Measurements from ENCODE around the gene MZF1. TPM values are rescaled to one million over a fixed set of nuclear protein-coding genes. Genes with fewer than 3 reads are reported as not detected.

MZF1 gene
- total RNA-seq, 1 experiment from 2014 or later, result 33.0 TPM

GRCh38 chr19:58569191-58569942 lies 3.8 kb downstream of the MZF1 start:
- RAD21 ChIA-PET (ENCODE audit: low non-redundant PET in 1 of 2, low total read pairs in 2 of 2, uncharacterized antibody in 2 of 2, unreplicated experiment in 2 of 2), result no interaction called here
- Histone ChIP-seq H3K79me2 (ENCODE audit: insufficient read depth, low read length) (peaks cover 8% of the 10 kb centered on the region; the same call in 1 of the 2 replicates), H3K36me3 (ENCODE audit: control insufficient read depth in 1 of 2, insufficient read depth in 2 of 2, low read length in 2 of 2) (peaks cover 0 to 14% of the 10 kb centered on the region in 2 experiments; a peak in 1 of 4 replicates), H3K27me3 (ENCODE audit: insufficient read depth, low read length) (no peaks in the 10 kb centered on the region), H3K9ac (ENCODE audit: low read length) (no peak overlapping the region), H4K20me1 (ENCODE audit: insufficient read depth) (no peaks in the 10 kb centered on the region), H3K4me3 (replicated peaks in 1 of 2; ENCODE audit: low read depth in 1 of 2, low read length in 2 of 2) (no peak overlapping the region), H3K4me2 (ENCODE audit: low read length) (no peak overlapping the region), H3K4me1 (ENCODE audit: control insufficient read depth in 1 of 2, insufficient read depth in 2 of 2, low read length in 2 of 2) (peaks cover 9 to 16% of the 10 kb centered on the region in 2 experiments), H3K27ac (ENCODE audit: low read depth, low read length) (no peak overlapping the region), H3K9me3 (ENCODE audit: control insufficient read depth in 1 of 2, insufficient read depth in 1 of 2, low read depth in 1 of 2, low read length in 2 of 2) (no peaks in the 10 kb centered on the region), H3K9me2 (ENCODE audit: insufficient read depth) (no peaks in the 10 kb centered on the region), H2AFZ (ENCODE audit: low read depth, low read length, poor library complexity, severe bottlenecking) (no peak overlapping the region)
- intact Hi-C loops (cut with micrococcal nuclease), result no loop called here
- no TSS peak for BruUV-seq (replicated peaks)
- peak; percentile 5; the same call in 1 of the 2 replicates for TF ChIP-seq POLR2AphosphoS5 (IDR thresholded peaks at IDR 0.05; ENCODE audit: low read depth, low read length)
- TF ChIP-seq JUND (IDR thresholded peaks at IDR 0.05), result no peak
- CTCF ChIA-PET, result no interaction called here
- ATAC-seq (no peak), DNase-seq (ENCODE audit: low read depth, low spot score) (no peak)
- POLR2A ChIA-PET, result interaction anchor here (1.0 kb wide), 1 partner anchor 10 kb away, joined by 3 read pairs; no protein-coding TSS in a partner anchor

- no peaks in the 10 kb centered on the region for H4K20me1 ChIP-seq (ENCODE audit: insufficient read depth)
- intact Hi-C loops (cut with micrococcal nuclease), result no loop called here
- no peak overlapping the region for H3K9ac ChIP-seq (ENCODE audit: low read length)
- DNase-seq (ENCODE audit: low read depth, low spot score) (no peak), ATAC-seq (no peak)
- no peak overlapping the region for H3K4me2 ChIP-seq (ENCODE audit: low read length)
- peak; percentile 30; the same call in 1 of the 2 replicates for TF ChIP-seq POLR2AphosphoS5 (IDR thresholded peaks at IDR 0.05; ENCODE audit: low read depth, low read length)
- no peak for TF ChIP-seq ZBTB33 (IDR thresholded peaks at IDR 0.05; ENCODE audit: extremely low read depth, insufficient replicate concordance, low read length)
- H3K4me3 ChIP-seq (replicated peaks in 1 of 2; ENCODE audit: low read depth in 1 of 2, low read length in 2 of 2), result no peak overlapping the region
- H3K27ac ChIP-seq (ENCODE audit: low read depth, low read length), result no peak overlapping the region
- peaks cover 8% of the 10 kb centered on the region; the same call in 1 of the 2 replicates for H3K79me2 ChIP-seq (ENCODE audit: insufficient read depth, low read length)
- H3K9me2 ChIP-seq (ENCODE audit: insufficient read depth), result no peaks in the 10 kb centered on the region
- no TSS peak for BruUV-seq (replicated peaks)
- no peaks in the 10 kb centered on the region for H3K27me3 ChIP-seq (ENCODE audit: insufficient read depth, low read length)
- H3K36me3 ChIP-seq (ENCODE audit: control insufficient read depth in 1 of 2, insufficient read depth in 2 of 2, low read length in 2 of 2), result peaks cover 0 to 14% of the 10 kb centered on the region in 2 experiments; a peak in 1 of 4 replicates
- H2AFZ ChIP-seq (ENCODE audit: low read depth, low read length, poor library complexity, severe bottlenecking), result no peak overlapping the region
- ChIA-PET CTCF (no interaction called here), RAD21 (ENCODE audit: low non-redundant PET in 1 of 2, low total read pairs in 2 of 2, uncharacterized antibody in 2 of 2, unreplicated experiment in 2 of 2) (no interaction called here), POLR2A (interaction anchor here (1.2 kb wide), 1 partner anchor 9 kb away, joined by 4 read pairs; no protein-coding TSS in a partner anchor)
- peaks cover 2 to 8% of the 10 kb centered on the region in 2 experiments; a peak in 3 of 4 replicates for H3K4me1 ChIP-seq (ENCODE audit: control insufficient read depth in 1 of 2, insufficient read depth in 2 of 2, low read length in 2 of 2)
- H3K9me3 ChIP-seq (ENCODE audit: control insufficient read depth in 1 of 2, insufficient read depth in 1 of 2, low read depth in 1 of 2, low read length in 2 of 2), result no peaks in the 10 kb centered on the region
These were observed 4.5 kb downstream of the MZF1 start for GRCh38 chr19:58568453-58569130.

Data from HCT116 (cell line).